GM19023 (cell line): ENCODE data around the gene TRAPPC6A.

Experiments
- ATAC-seq: cut with Tn5 transposase; IDR thresholded peaks from one replicate; pipeline ENCODE4 v1.9.1; 2021; ENCODE audit warnings: mild to moderate bottlenecking, moderate library complexity; ENCODE audit not compliant: unreplicated experiment

The TRAPPC6A gene

GRCh38 chr19:45150180-45150579 lies 27.9 kb downstream of the TRAPPC6A start:
- no peak for ATAC-seq

- no peak for ATAC-seq
Observed at GRCh38 chr19:45149129-45149528, 28.9 kb downstream of the TRAPPC6A start.

GRCh38 chr19:45147835-45148676 lies 30.0 kb downstream of the TRAPPC6A start:
- ATAC-seq, result no peak

- ATAC-seq, result no peak
Observed at GRCh38 chr19:45146741-45147205, 31.3 kb downstream of the TRAPPC6A start.

GRCh38 chr19:45146251-45146650 lies 31.8 kb downstream of the TRAPPC6A start:
- ATAC-seq, result no peak

DNA sequence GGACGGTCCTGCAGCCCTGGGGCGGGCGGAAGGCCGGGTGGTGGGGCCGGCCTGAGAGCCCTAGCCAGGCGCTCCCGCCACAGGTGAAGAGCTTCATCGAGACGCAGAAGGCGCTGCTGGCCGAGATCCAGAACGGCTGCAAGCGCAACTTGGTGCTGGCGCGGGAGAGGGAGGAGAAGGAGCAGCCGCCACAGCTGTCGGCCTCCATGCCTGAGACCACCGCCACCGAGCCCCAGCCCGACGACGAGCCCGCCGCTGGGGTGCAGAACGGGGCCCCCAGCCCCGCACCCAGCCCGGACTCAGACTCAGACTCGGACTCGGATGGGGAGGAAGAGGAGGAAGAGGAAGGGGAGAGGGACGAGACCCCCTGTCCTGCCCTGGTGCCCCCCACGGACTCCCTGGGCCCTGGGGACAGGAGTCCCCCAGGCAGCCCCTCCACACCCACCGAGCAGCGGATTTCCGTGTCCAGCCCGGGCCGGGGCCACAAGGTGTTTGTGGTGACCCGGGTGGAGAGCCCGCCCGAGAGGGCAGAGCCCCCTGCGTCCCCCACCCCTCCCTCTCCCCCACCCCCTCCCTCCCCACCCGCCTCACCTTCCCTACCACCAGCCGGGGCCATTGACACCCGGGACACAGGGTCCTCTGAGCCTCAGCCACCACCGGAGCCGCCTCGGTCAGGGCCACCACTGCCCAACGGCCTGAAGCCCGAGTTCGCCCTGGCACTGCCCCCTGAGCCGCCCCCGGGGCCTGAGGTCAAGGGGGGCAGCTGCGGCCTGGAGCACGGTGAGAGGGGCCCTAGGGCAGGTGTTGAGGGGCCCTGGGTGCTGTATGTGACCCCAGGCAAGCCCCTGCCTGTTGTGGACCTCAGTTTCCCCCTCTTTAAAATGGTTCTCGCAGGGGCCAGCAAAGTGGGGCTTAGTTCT lies 32.5 kb downstream of the TRAPPC6A start:
- no peak for ATAC-seq

- ATAC-seq, result no peak
Observed at GRCh38 chr19:45144431-45145269, 33.4 kb downstream of the TRAPPC6A start.

GRCh38 chr19:45142726-45143110 lies 35.3 kb downstream of the TRAPPC6A start:
- no peak for ATAC-seq

DNA sequence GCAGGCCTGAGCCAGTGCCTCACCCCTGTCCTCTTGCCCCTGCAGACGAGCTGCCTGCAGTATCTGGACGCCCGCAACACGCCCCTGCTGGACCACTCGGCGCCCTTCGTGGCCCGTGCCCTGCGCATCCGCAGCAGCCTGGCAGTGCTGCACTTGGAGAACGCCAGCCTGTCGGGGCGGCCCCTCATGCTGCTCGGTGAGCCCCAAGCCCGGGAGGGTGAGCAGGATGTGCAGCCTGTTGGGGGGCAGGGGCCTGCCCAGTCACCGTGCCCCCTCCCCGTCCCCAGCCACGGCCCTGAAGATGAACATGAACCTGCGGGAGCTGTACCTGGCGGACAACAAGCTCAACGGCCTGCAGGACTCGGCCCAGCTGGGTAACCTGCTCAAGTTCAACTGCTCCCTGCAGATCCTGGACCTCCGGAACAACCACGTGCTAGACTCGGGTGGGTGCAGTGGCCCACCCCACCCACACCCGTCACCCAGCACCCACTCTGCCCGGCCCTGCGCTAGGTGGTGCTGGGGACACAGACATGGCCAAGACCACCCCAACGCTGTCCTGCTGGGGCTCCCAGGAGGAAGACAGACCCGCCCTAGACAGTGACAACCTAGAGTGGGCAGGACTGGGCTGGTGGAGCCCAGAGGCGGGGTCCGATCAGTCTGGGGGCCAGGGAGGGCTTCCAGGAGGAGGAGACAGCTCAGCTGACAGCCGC lies 35.9 kb downstream of the TRAPPC6A start:
- no peak for ATAC-seq

DNA sequence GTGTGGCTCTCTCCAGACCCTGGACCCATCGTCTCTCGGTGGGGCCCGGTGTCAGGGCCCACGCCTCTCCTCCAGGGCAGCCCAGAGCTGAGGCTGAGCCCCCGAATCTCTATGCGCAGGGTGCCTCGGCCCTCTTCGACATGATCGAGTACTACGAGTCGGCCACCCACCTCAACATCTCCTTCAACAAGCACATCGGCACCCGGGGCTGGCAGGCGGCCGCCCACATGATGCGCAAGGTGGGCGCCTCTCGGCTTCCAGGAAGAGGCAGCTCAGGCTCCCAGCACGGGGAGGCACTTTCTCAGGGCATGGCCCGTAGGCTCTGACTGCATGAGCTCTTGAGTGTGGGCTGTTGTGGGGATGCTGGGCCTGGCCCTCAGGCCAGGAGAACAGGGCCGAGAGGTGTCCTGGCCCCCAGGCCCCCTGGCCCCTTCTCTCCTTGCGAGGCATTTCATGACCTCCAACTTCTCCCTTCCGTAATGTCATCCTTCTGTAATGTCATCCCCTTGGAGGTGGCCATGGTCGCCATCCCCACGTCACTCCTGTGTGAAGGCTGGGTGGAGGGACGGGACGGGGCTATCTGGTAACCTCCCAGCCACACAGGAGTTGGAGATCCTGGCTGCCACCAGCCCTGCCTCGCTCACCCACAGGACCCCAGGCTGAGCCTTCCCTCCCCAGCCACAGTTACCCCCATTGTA lies 36.7 kb downstream of the TRAPPC6A start:
- no peak for ATAC-seq

GRCh38 chr19:45140533-45140932 lies 37.5 kb downstream of the TRAPPC6A start:
- ATAC-seq, result no peak

DNA sequence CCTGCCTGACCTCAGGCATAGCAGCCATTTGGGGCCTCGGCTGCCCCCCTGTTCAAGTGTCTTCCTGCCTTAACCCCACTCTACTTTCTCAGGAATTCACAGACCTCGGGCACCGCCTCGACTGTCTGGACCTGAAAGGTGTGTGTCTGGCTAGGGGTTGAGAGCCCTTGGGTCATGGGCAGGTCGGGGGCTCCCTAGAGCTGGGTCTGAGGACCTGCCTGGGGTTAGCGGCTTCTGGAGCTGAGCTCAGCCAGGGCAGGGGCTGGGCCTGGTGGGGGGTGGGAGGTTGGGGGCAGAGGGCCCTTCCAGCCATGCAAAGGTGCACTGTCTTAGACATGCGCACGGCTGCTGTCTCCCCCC lies 37.9 kb downstream of the TRAPPC6A start:
- ATAC-seq, result no peak

DNA sequence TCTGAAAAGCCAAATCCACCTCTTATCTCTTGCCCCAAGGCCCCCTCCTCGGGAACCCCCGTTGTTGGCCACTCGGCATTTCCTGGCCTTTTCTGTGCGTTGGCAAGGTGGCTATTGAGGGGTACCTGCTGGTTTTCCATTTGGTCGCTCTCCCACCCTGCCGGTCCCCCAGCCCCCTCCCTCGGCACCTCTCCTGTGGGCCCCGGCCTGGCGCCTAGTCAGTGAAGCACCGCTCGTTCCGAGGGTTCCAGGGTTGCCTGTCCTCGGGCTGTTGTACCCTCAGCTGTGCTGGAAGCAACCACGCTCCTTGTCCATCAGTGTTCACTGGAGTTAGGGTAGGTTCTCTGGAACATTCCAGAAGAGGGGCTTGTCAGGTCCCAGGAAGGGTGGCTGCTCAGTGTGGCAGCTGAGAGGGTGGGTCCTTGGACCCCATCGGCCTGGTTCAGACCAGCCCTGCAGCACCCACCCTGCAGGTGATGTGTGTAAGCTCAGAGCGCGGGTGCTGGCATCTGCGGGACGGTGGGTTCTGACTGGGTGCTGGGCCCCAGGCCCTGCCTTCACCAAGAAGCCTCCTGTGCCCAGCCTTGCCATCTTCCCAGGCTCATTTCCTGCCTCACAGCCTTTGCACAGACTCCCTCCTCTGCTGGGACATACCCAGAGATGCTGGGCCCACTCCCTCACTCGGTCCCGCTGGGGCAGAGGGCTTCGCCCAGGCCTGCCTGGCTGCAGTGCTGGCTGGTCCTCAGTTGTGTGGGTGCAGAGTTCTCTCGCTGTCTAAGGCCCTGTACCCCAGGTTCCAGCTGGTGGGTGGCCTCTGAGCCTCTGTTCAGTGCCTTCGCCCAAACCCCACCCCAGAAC lies 38.5 kb downstream of the TRAPPC6A start:
- ATAC-seq, result no peak

GRCh38 chr19:45138303-45138751 lies 39.7 kb downstream of the TRAPPC6A start:
- ATAC-seq, result no peak

DNA sequence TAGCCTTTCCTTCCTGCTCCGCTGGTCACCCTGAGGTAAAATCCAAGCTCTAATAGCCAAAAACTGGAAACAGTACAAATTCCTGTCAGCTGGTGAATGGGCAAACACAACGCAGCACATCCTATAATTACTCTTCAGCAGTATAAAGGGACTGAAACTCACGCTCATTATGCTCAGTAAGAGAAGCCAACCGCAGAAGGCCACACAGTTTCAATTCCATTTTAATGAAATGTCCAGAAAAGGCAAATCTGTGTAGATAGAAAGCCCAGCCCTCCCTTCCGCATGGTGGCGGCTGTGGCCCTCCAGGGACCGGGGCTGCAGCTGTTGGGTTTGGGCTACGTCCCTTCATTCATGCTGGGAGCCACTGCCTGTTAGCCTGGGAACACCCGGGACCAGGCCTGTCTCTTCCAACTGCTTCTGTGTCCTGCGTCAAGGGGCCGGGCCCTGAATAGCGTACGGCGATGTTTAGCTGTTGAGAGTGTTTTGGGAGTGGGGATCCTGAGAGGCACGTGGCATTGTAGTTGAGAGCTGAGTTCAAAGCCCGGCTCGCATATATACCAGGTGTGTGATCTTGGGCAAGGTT lies 40.8 kb downstream of the TRAPPC6A start:
- peak; percentile 63 for ATAC-seq

- ATAC-seq, result no peak
Observed at GRCh38 chr19:45136507-45137178, 41.4 kb downstream of the TRAPPC6A start.

- ATAC-seq, result no peak
Observed at GRCh38 chr19:45135176-45135885, 42.7 kb downstream of the TRAPPC6A start.
